ENCODE data around the gene PPP2CA. TPM values are rescaled to one million over a fixed set of nuclear protein-coding genes. Genes with fewer than 3 reads are reported as not detected.
"Not testable (repeated sequence)": the region's sequence is repeated elsewhere in the genome, so short reads cannot be mapped to it uniquely, and the experiment has no call there.

The PPP2CA gene
- total RNA-seq, 1 donor, result 60.9 TPM

- no peak for DNase-seq (ENCODE audit: low read depth)
- H3K4me3 ChIP-seq (ENCODE audit: low read depth, low read length), result no peak overlapping the region
- no peak for TF ChIP-seq CTCF (IDR thresholded peaks at IDR 0.05; ENCODE audit: insufficient read depth, low read depth, low read length)
Measured at GRCh38 chr5:134263801-134264200, 37.9 kb upstream of the PPP2CA start.

- H3K4me3 ChIP-seq (ENCODE audit: low read depth, low read length); DNase-seq (ENCODE audit: low read depth): not testable (repeated sequence)
Measured at GRCh38 chr5:134262629-134263028, 36.8 kb upstream of the PPP2CA start.

GRCh38 chr5:134258896-134259295, 33.0 kb upstream of the PPP2CA start:
- H3K4me3 ChIP-seq (ENCODE audit: low read depth, low read length), result no peak overlapping the region
- peak; percentile 46 for DNase-seq (ENCODE audit: low read depth)
- no peak for TF ChIP-seq CTCF (IDR thresholded peaks at IDR 0.05; ENCODE audit: insufficient read depth, low read depth, low read length)

- no peak for TF ChIP-seq CTCF (IDR thresholded peaks at IDR 0.05; ENCODE audit: insufficient read depth, low read depth, low read length)
- DNase-seq (ENCODE audit: low read depth), result no peak
- no peak overlapping the region for H3K4me3 ChIP-seq (ENCODE audit: low read depth, low read length)
Measured at GRCh38 chr5:134257176-134257575, 31.3 kb upstream of the PPP2CA start.

GRCh38 chr5:134255418-134256150, 29.7 kb upstream of the PPP2CA start:
- TF ChIP-seq CTCF (IDR thresholded peaks at IDR 0.05; ENCODE audit: insufficient read depth, low read depth, low read length), result no peak
- DNase-seq (ENCODE audit: low read depth), result no peak
- H3K4me3 ChIP-seq (ENCODE audit: low read depth, low read length), result no peak overlapping the region

- DNase-seq (ENCODE audit: low read depth); H3K4me3 ChIP-seq (ENCODE audit: low read depth, low read length): not testable (repeated sequence)
Measured at GRCh38 chr5:134253368-134254153, 27.7 kb upstream of the PPP2CA start.

GRCh38 chr5:134252671-134253070, 26.8 kb upstream of the PPP2CA start:
- no peak for TF ChIP-seq CTCF (IDR thresholded peaks at IDR 0.05; ENCODE audit: insufficient read depth, low read depth, low read length)
- peak; percentile 73 for DNase-seq (ENCODE audit: low read depth)

More at GRCh38 chr5:134252671-134253070, 26.8 kb upstream of the PPP2CA start:
- H3K4me3 ChIP-seq (ENCODE audit: low read depth, low read length), result no peak overlapping the region
